Measurements from ENCODE around the gene SPATA31D4. TPM values are rescaled to one million over a fixed set of nuclear protein-coding genes. Genes with fewer than 3 reads are reported as not detected.
A peak's percentile ranks its signal among the peaks of the same experiment; 100 is the strongest.

Gene SPATA31D4
- polyA plus RNA-seq, 1 experiment = not detected

DNA sequence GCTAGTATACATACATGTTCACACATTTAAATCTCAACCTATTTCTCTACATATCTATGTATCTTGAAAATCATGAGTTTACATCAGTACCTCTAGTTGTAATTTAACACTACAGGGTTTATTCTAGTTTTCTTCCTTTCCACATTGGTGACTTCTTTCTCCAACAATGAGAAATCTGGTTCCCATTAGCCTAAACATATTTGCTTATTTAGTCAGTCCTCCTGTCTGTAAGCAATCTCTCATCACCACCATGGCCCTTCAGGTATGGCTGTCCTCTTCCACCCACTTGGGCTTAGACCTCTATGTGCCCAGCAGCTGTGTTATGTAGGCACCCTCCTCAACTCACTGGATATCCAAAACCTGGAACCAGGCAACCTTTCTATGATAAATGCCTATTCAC, 52.3 kb downstream of the SPATA31D4 start:
- TF ChIP-seq, protein P1, sequence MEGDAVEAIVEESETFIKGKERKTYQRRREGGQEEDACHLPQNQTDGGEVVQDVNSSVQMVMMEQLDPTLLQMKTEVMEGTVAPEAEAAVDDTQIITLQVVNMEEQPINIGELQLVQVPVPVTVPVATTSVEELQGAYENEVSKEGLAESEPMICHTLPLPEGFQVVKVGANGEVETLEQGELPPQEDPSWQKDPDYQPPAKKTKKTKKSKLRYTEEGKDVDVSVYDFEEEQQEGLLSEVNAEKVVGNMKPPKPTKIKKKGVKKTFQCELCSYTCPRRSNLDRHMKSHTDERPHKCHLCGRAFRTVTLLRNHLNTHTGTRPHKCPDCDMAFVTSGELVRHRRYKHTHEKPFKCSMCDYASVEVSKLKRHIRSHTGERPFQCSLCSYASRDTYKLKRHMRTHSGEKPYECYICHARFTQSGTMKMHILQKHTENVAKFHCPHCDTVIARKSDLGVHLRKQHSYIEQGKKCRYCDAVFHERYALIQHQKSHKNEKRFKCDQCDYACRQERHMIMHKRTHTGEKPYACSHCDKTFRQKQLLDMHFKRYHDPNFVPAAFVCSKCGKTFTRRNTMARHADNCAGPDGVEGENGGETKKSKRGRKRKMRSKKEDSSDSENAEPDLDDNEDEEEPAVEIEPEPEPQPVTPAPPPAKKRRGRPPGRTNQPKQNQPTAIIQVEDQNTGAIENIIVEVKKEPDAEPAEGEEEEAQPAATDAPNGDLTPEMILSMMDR (IDR thresholded peaks at IDR 0.05; ENCODE audit: insufficient read depth, low read depth, low read length) = no peak
- CTCF ChIA-PET = interaction anchor here (1.3 kb wide), 1 partner anchor 10 kb away, joined by 4 read pairs; no protein-coding TSS in a partner anchor
- POLR2A ChIA-PET = no interaction called here
- Histone ChIP-seq H3K27me3 (ENCODE audit: control insufficient read depth, insufficient read depth, low read length) (no peaks in the 10 kb centered on the region), H3K36me3 (ENCODE audit: control insufficient read depth, insufficient read depth, low read length) (no peaks in the 10 kb centered on the region), H3K4me3 (ENCODE audit: low read depth, low read length) (no peak overlapping the region)
- peak; percentile 19 for DNase-seq (ENCODE audit: low read depth)

- no peak for DNase-seq (ENCODE audit: low read depth)
- ChIA-PET POLR2A (no interaction called here), CTCF (interaction anchor here (0.7 kb wide), 1 partner anchor 43 kb away, joined by 4 read pairs; no protein-coding TSS in a partner anchor)
- Histone ChIP-seq H3K4me3 (ENCODE audit: low read depth, low read length) (no peak overlapping the region), H3K27me3 (ENCODE audit: control insufficient read depth, insufficient read depth, low read length) (no peaks in the 10 kb centered on the region), H3K36me3 (ENCODE audit: control insufficient read depth, insufficient read depth, low read length) (no peaks in the 10 kb centered on the region)
- TF ChIP-seq, protein P1 (IDR thresholded peaks at IDR 0.05; ENCODE audit: insufficient read depth, low read depth, low read length) = no peak
Observed at GRCh38 chr9:81981883-81982282, 53.7 kb downstream of the SPATA31D4 start.

Small RNA genes lying within 50 kb of the gene (small RNA-seq; reads per million reads assigned to genes)
- gene RF00189 (ENCODE audit: insufficient read length, low read depth, low replicate concordance) (not detected), gene RNA5SP287 (ENCODE audit: insufficient read length, low read depth, low replicate concordance) (not detected)

Other genes starting within 250 kb of the SPATA31D4 start
- gene TLE1, start 238.9 kb upstream of the SPATA31D4 start, polyA plus RNA-seq (2011; rRNA removed) = 8.8 and 9.6 TPM in 2 replicates
- not detected in 2 replicates for gene SPATA31D3, start 15.1 kb downstream of the SPATA31D4 start, polyA plus RNA-seq (2011; rRNA removed)
- not detected in 2 replicates for gene SPATA31D1, start 60.3 kb downstream of the SPATA31D4 start, polyA plus RNA-seq (2011; rRNA removed)

Data from BJ (cell line).